Naive thymus-derived CD8-positive, alpha-beta T cell (primary cell): ENCODE data around the gene IKBKE. TPM values are rescaled to one million over a fixed set of nuclear protein-coding genes. Genes with fewer than 3 reads are reported as not detected.

Experiments
- ATAC-seq, 2 donors: fragments of 150-1000 bp; cut with Tn5 transposase in 1 of 2; sonication (Bioruptor Pico), chemical (Tn5 transposase) in 1 of 2; 1 replicate in 1 of 2; 2 replicates in 1 of 2; pipeline ENCODE4 v1.10.0; 2021; ENCODE audit warnings: mild to moderate bottlenecking in 2 of 2, moderate library complexity in 2 of 2
- POLR2A ChIA-PET: fragments of 350-600 bp; sonication (Branson Sonifier 250); formaldehyde crosslinking; loops from one replicate; lab custom pipeline; 2021; ENCODE audit warnings: antibody characterized with exemption; lab: Charles Lee
- DNase-seq, 10 donors: peaks; one replicate each; pipeline versions ENCODE4 v3.0.0 to v3.0.0-alpha.2; 2020 to 2022
- H3K27ac Mint-ChIP-seq, 10 donors: one replicate each; pipeline ENCODE4 v1.8.0; 2020 to 2022; ENCODE audit warnings: mild to moderate bottlenecking in 10 of 10, mixed read lengths in 10 of 10, moderate library complexity in 4 of 10, inconsistent platforms in 1 of 10
- H3K27me3 Mint-ChIP-seq, 5 donors: one replicate each; pipeline ENCODE4 v1.8.0; 2021 to 2022; ENCODE audit warnings: mixed read lengths in 5 of 5
- H3K36me3 Mint-ChIP-seq, 3 donors: one replicate each; pipeline ENCODE4 v1.8.0; 2020 to 2022; ENCODE audit warnings: mixed read lengths in 3 of 3, mild to moderate bottlenecking in 2 of 3, inconsistent platforms in 1 of 3
- H3K4me1 Mint-ChIP-seq, 4 donors: one replicate each; pipeline ENCODE4 v1.8.0; 2021 to 2022; ENCODE audit warnings: mixed read lengths in 4 of 4
- H3K4me3 Mint-ChIP-seq, 10 donors: one replicate each; pipeline ENCODE4 v1.8.0; 2020 to 2022; ENCODE audit warnings: mild to moderate bottlenecking in 10 of 10, mixed read lengths in 10 of 10, moderate library complexity in 6 of 10, inconsistent platforms in 1 of 10
- H3K9me3 Mint-ChIP-seq, 9 donors: one replicate each; pipeline ENCODE4 v1.8.0; 2020 to 2022; ENCODE audit warnings: mixed read lengths in 9 of 9, mild to moderate bottlenecking in 3 of 9, inconsistent platforms in 1 of 9, moderate library complexity in 1 of 9
- polyA plus RNA-seq, 3 donors: library from polyadenylated mRNA; unstranded; fragments of 300-500 nt; fragmentation: Illumina TruSeq; gene quantifications; one replicate each; pipeline ENCODE4 v1.2.3, GENCODE V29; 2021
- total RNA-seq, 8 experiments: library from RNA in 2 of 8; stranded (reverse) in 2 of 8; gene quantifications; one replicate each; pipeline ENCODE4 v1.2.3 and lab custom pipeline; 2021 to 2026

The IKBKE gene
- total and polyA plus RNA-seq, 5 experiments from 2014 or later = 40.5 to 87.3 (median 57.0) TPM

- DNase-seq (no peak), ATAC-seq (no peak)
- H3K27ac Mint-ChIP-seq = peak overlapping the region in 1 of 10 donors; percentile 43
- H3K9me3 Mint-ChIP-seq = no peaks in the 10 kb centered on the region
- no peaks in the 10 kb centered on the region for H3K27me3 Mint-ChIP-seq
- H3K36me3 Mint-ChIP-seq = peaks cover 0 to 39% (median 6%) of the 10 kb centered on the region in 3 donors
- H3K4me3 Mint-ChIP-seq = no peak overlapping the region
- POLR2A ChIA-PET = interaction anchor here (0.6 to 1.1 kb wide), 2 partner anchors 55 to 1264 kb away, joined by 3 to 4 read pairs; no protein-coding TSS in a partner anchor
- peaks cover 12 to 39% (median 18%) of the 10 kb centered on the region in 4 donors for H3K4me1 Mint-ChIP-seq
These were observed 29.8 kb downstream of the IKBKE start for GRCh38 chr1:206500046-206500445.

- POLR2A ChIA-PET = no interaction called here
- Mint-ChIP-seq H3K27ac (peak overlapping the region in 6 of 10 donors; percentile 16 to 63 (median 50)), H3K27me3 (no peaks in the 10 kb centered on the region), H3K36me3 (peaks cover 0 to 22% (median 0%) of the 10 kb centered on the region in 3 donors), H3K4me1 (peaks cover 12 to 38% (median 25%) of the 10 kb centered on the region in 4 donors), H3K4me3 (no peak overlapping the region), H3K9me3 (no peaks in the 10 kb centered on the region)
- ATAC-seq (no peak), DNase-seq (no peak)
These were observed 31.6 kb downstream of the IKBKE start for GRCh38 chr1:206501881-206502280.

- no peaks in the 10 kb centered on the region for H3K9me3 Mint-ChIP-seq
- no peak overlapping the region for H3K4me3 Mint-ChIP-seq
- H3K36me3 Mint-ChIP-seq = peaks cover 0 to 17% (median 0%) of the 10 kb centered on the region in 3 donors
- H3K27ac Mint-ChIP-seq = peak overlapping the region in 8 of 10 donors; percentile 22 to 81 (median 45)
- no peaks in the 10 kb centered on the region for H3K27me3 Mint-ChIP-seq
- peaks cover 12 to 34% (median 26%) of the 10 kb centered on the region in 4 donors for H3K4me1 Mint-ChIP-seq
- POLR2A ChIA-PET = no interaction called here
- DNase-seq (no peak), ATAC-seq (no peak)
These were observed 32.1 kb downstream of the IKBKE start for GRCh38 chr1:206502403-206502802.

GRCh38 chr1:206502812-206503211, 32.5 kb downstream of the IKBKE start:
- POLR2A ChIA-PET = no interaction called here
- no peaks in the 10 kb centered on the region for H3K9me3 Mint-ChIP-seq
- peaks cover 12 to 34% (median 26%) of the 10 kb centered on the region in 4 donors for H3K4me1 Mint-ChIP-seq
- no peak for ATAC-seq
- H3K27me3 Mint-ChIP-seq = no peaks in the 10 kb centered on the region
- peaks cover 0 to 15% (median 0%) of the 10 kb centered on the region in 3 donors for H3K36me3 Mint-ChIP-seq
- no peak for DNase-seq
- H3K4me3 Mint-ChIP-seq = no peak overlapping the region
- H3K27ac Mint-ChIP-seq = peak overlapping the region in 7 of 10 donors; percentile 37 to 81 (median 62)

GRCh38 chr1:206503591-206504362, 33.5 kb downstream of the IKBKE start:
- DNase-seq (no peak), ATAC-seq (no peak)
- H3K36me3 Mint-ChIP-seq = peaks cover 0 to 6% (median 0%) of the 10 kb centered on the region in 3 donors
- no peaks in the 10 kb centered on the region for H3K9me3 Mint-ChIP-seq
- peaks cover 14 to 42% (median 35%) of the 10 kb centered on the region in 4 donors for H3K4me1 Mint-ChIP-seq
- peak overlapping the region in 8 of 10 donors; percentile 9 to 76 (median 56) for H3K27ac Mint-ChIP-seq
- H3K4me3 Mint-ChIP-seq = peak overlapping the region in 2 of 10 donors; percentile 2 to 27
- peaks cover 0 to 2% (median 2%) of the 10 kb centered on the region in 5 donors for H3K27me3 Mint-ChIP-seq
- POLR2A ChIA-PET = interaction anchor here (0.7 to 1.0 kb wide), 2 partner anchors 24 to 52 kb away, joined by 3 to 7 read pairs; no protein-coding TSS in a partner anchor

GRCh38 chr1:206504363-206504713, 34.1 kb downstream of the IKBKE start:
- Mint-ChIP-seq H3K4me3 (peak overlapping the region in 2 of 10 donors; percentile 2 to 27), H3K27ac (peak overlapping the region in 8 of 10 donors; percentile 1 to 75 (median 38))

GRCh38 chr1:206505702-206506355, 35.6 kb downstream of the IKBKE start:
- Mint-ChIP-seq H3K27ac (peak overlapping the region in 6 of 10 donors; percentile 15 to 80 (median 73)), H3K9me3 (no peaks in the 10 kb centered on the region), H3K4me1 (peaks cover 14 to 48% (median 40%) of the 10 kb centered on the region in 4 donors), H3K36me3 (no peaks in the 10 kb centered on the region), H3K27me3 (peaks cover 6 to 21% (median 14%) of the 10 kb centered on the region in 5 donors), H3K4me3 (peak overlapping the region; percentile 41 to 91 (median 80))
- ATAC-seq (no peak), DNase-seq (no peak)
- POLR2A ChIA-PET = interaction anchor here (1.1 to 3.0 kb wide), 6 partner anchors 9 to 63 kb away, joined by 3 to 18 read pairs (median 6); partner anchors contain the start of gene IKBKE

More at GRCh38 chr1:206504363-206504713, 34.1 kb downstream of the IKBKE start:
- DNase-seq (no peak), ATAC-seq (no peak)
- Mint-ChIP-seq H3K27me3 (peaks cover 0 to 8% (median 6%) of the 10 kb centered on the region in 5 donors), H3K9me3 (no peaks in the 10 kb centered on the region), H3K4me1 (peaks cover 14 to 46% (median 39%) of the 10 kb centered on the region in 4 donors), H3K36me3 (peaks cover 0 to 3% (median 0%) of the 10 kb centered on the region in 3 donors)
- POLR2A ChIA-PET = interaction anchor here (1.0 kb wide), 1 partner anchor 25 kb away, joined by 7 read pairs; no protein-coding TSS in a partner anchor

GRCh38 chr1:206506405-206507283, 36.4 kb downstream of the IKBKE start:
- H3K27ac Mint-ChIP-seq = peak overlapping the region in 9 of 10 donors; percentile 1 to 75 (median 40)
- ATAC-seq = peak; percentile 29 to 38

GRCh38 chr1:206507284-206508129, 37.2 kb downstream of the IKBKE start, which contains the start of gene RASSF5:
Gene RASSF5, plus strand, starts transcription at chr1:206507531. Its CDS starts 72 bp downstream, at chr1:206507603.
- Mint-ChIP-seq H3K36me3 (no peaks in the 10 kb centered on the region), H3K4me1 (peaks cover 14 to 48% (median 40%) of the 10 kb centered on the region in 4 donors), H3K4me3 (peak within 1 kb of the TSS; percentile 72 to 91 (median 80)), H3K9me3 (no peaks in the 10 kb centered on the region), H3K27ac (peak within 1 kb of the TSS in 9 of 10 donors; percentile 32 to 75 (median 55)), H3K27me3 (peaks cover 9 to 29% (median 14%) of the 10 kb centered on the region in 5 donors)
- POLR2A ChIA-PET = interaction anchor here (0.6 to 3.0 kb wide), 14 partner anchors 8 to 105 kb away, joined by 3 to 18 read pairs (median 4); partner anchors contain the start of genes EIF2D and IKBKE
- DNase-seq = peak; percentile 65 to 89 (median 75)
- ATAC-seq = peak; percentile 88 to 92

More at GRCh38 chr1:206506405-206507283, 36.4 kb downstream of the IKBKE start:
- DNase-seq = peak in 2 of 10 donors; percentile 13 to 26
- H3K4me3 Mint-ChIP-seq = peak overlapping the region; percentile 72 to 91 (median 80)
- POLR2A ChIA-PET = interaction anchor here (0.6 to 3.0 kb wide), 16 partner anchors 8 to 106 kb away, joined by 3 to 18 read pairs (median 4); partner anchors contain the start of genes EIF2D and IKBKE
- peaks cover 7 to 27% (median 14%) of the 10 kb centered on the region in 5 donors for H3K27me3 Mint-ChIP-seq
- H3K9me3 Mint-ChIP-seq = no peaks in the 10 kb centered on the region
- H3K36me3 Mint-ChIP-seq = no peaks in the 10 kb centered on the region
- peaks cover 14 to 48% (median 40%) of the 10 kb centered on the region in 4 donors for H3K4me1 Mint-ChIP-seq

GRCh38 chr1:206508130-206508889, 38.0 kb downstream of the IKBKE start:
- Mint-ChIP-seq H3K27me3 (peaks cover 9 to 29% (median 14%) of the 10 kb centered on the region in 5 donors), H3K27ac (peak overlapping the region in 6 of 10 donors; percentile 23 to 69 (median 52)), H3K36me3 (no peaks in the 10 kb centered on the region), H3K4me3 (peak overlapping the region; percentile 68 to 86 (median 75)), H3K9me3 (no peaks in the 10 kb centered on the region), H3K4me1 (peaks cover 14 to 47% (median 40%) of the 10 kb centered on the region in 4 donors)
- POLR2A ChIA-PET = interaction anchor here (0.7 kb wide), 1 partner anchor 10 kb away, joined by 3 read pairs; no protein-coding TSS in a partner anchor
- no peak for ATAC-seq
- no peak for DNase-seq
